Trophoblast cell (in vitro differentiated cells and primary cell): ENCODE data around the gene SLC6A19.

Source experiments
- DNase-seq, 2 donors: peaks; one replicate each; pipeline ENCODE4 v3.0.0-alpha.2; 2016
- H2AFZ ChIP-seq: 2 replicates; pipeline ENCODE4 v1.6.1; 2013; ENCODE audit warnings: low read length, moderate library complexity, mild to moderate bottlenecking; ENCODE audit not compliant: insufficient read depth, poor library complexity
- H2AK5ac ChIP-seq: 2 replicates; pipeline ENCODE4 v1.6.1; 2013; ENCODE audit warnings: mild to moderate bottlenecking, low read length
- H2BK120ac ChIP-seq: 2 replicates; pipeline ENCODE4 v1.6.1; 2013; ENCODE audit warnings: low read length, mild to moderate bottlenecking, moderate library complexity; ENCODE audit not compliant: insufficient read depth, poor library complexity
- H2BK12ac ChIP-seq: 2 replicates; pipeline ENCODE4 v1.6.1; 2013; ENCODE audit warnings: mild to moderate bottlenecking, low read length, moderate library complexity
- H2BK5ac ChIP-seq: 2 replicates; pipeline ENCODE4 v1.6.1; 2013; ENCODE audit warnings: low read length, low read depth, moderate library complexity, mild to moderate bottlenecking; ENCODE audit not compliant: poor library complexity
- H3K14ac ChIP-seq: 2 replicates; pipeline ENCODE4 v1.6.1; 2013; ENCODE audit warnings: mild to moderate bottlenecking, low read length
- H3K18ac ChIP-seq: 2 replicates; pipeline ENCODE4 v1.6.1; 2013; ENCODE audit warnings: mild to moderate bottlenecking, low read length
- H3K23ac ChIP-seq: 2 replicates; pipeline ENCODE4 v1.6.1; 2013; ENCODE audit warnings: low read length
- H3K27ac ChIP-seq: 2 replicates; pipeline ENCODE4 v1.5.1; 2013; ENCODE audit warnings: low read depth, mild to moderate bottlenecking, inconsistent platforms, low read length, moderate library complexity
- H3K27me3 ChIP-seq: 2 replicates; pipeline ENCODE4 v1.6.1; 2013; ENCODE audit warnings: inconsistent platforms, mild to moderate bottlenecking, low read length, moderate library complexity; ENCODE audit not compliant: insufficient read depth
- H3K36me3 ChIP-seq, 2 experiments: 1 replicate in 1 of 2; 2 replicates in 1 of 2; pipeline ENCODE4 v1.6.1; 2013; ENCODE audit warnings: low read length in 2 of 2, mild to moderate bottlenecking in 2 of 2, moderate library complexity in 1 of 2; ENCODE audit not compliant: insufficient read depth in 2 of 2, control insufficient read depth in 1 of 2
- H3K4ac ChIP-seq: 2 replicates; pipeline ENCODE4 v1.6.1; 2013; ENCODE audit warnings: low read depth, mild to moderate bottlenecking, low read length, moderate library complexity
- H3K4me1 ChIP-seq, 2 experiments: 1 replicate in 1 of 2; 2 replicates in 1 of 2; pipeline ENCODE4 v1.6.1; 2013; ENCODE audit warnings: low read length in 2 of 2, mild to moderate bottlenecking in 2 of 2, moderate library complexity in 1 of 2; ENCODE audit not compliant: insufficient read depth in 2 of 2, control insufficient read depth in 1 of 2
- H3K4me2 ChIP-seq: 2 replicates; pipeline ENCODE4 v1.6.1; 2013; ENCODE audit warnings: inconsistent platforms, mild to moderate bottlenecking, low read length, moderate library complexity
- H3K4me3 ChIP-seq: 2 replicates; pipeline ENCODE4 v1.5.1; 2013; ENCODE audit warnings: mild to moderate bottlenecking, low read depth, low read length, inconsistent platforms
- H3K79me1 ChIP-seq: one replicate; pipeline ENCODE4 v1.6.1; 2013; ENCODE audit warnings: low read length
- H3K79me2 ChIP-seq: 2 replicates; pipeline ENCODE4 v1.6.1; 2013; ENCODE audit warnings: low read length, mild to moderate bottlenecking; ENCODE audit not compliant: control insufficient read depth, insufficient read depth, poor library complexity
- H3K9ac ChIP-seq: 2 replicates; pipeline ENCODE4 v1.6.1; 2013; ENCODE audit warnings: mild to moderate bottlenecking, low read length
- H3K9me3 ChIP-seq: 2 replicates; pipeline ENCODE4 v1.6.1; 2013; ENCODE audit warnings: low read depth, mild to moderate bottlenecking, control low read depth, inconsistent platforms, low read length; ENCODE audit not compliant: insufficient read depth
- H4K12ac ChIP-seq: 2 replicates; pipeline ENCODE4 v1.6.1; 2013; ENCODE audit warnings: low read depth, mild to moderate bottlenecking, low read length, moderate library complexity
- H4K8ac ChIP-seq: 2 replicates; pipeline ENCODE4 v1.6.1; 2013; ENCODE audit warnings: low read depth, mild to moderate bottlenecking, low read length, moderate library complexity
- H4K91ac ChIP-seq: one replicate; pipeline ENCODE4 v1.6.1; 2013; ENCODE audit warnings: low read depth, mild to moderate bottlenecking, low read length, moderate library complexity
- WGBS: extraction: QIAGEN DNeasy Blood & Tissue Kit; methylation state at CpG from one replicate; pipeline ENCODE4 v1.1.7; 2013; ENCODE audit warnings: missing lambda C conversion rate; ENCODE audit not compliant: insufficient read length, insufficient coverage; ENCODE audit errors: extremely low coverage; 5-methylcytosine and 5-hydroxymethylcytosine counted together

SLC6A19 gene

DNA sequence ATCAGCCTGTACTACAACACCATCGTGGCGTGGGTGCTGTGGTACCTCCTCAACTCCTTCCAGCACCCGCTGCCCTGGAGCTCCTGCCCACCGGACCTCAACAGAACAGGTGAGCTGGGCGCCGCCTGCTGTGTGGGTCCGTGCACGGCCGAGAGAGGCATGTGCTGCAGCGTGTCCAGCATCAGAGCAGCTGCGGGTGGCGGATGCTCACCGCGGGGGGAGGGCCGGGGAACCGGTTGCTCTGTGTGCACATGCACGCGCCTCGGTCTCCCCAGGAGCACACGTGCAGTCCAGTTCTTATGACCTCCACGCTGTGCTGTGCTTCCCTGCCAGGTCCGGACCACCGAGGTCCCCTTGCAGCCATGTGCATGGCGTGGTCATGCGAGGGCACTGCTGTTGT, 31.4 kb downstream of the SLC6A19 start:
- no peak overlapping the region for H3K4me2 ChIP-seq
- no peak overlapping the region for H2BK5ac ChIP-seq
- H2AK5ac ChIP-seq: no peak overlapping the region
- WGBS: no CpG with 5 or more reads among the region's 25 CpGs
- no peak overlapping the region for H4K91ac ChIP-seq
- H3K4me3 ChIP-seq: no peak overlapping the region
- no peak overlapping the region for H4K8ac ChIP-seq
- DNase-seq: no peak
- no peaks in the 10 kb centered on the region for H3K36me3 ChIP-seq
- H3K9me3 ChIP-seq: peaks cover 15% of the 10 kb centered on the region
- no peaks in the 10 kb centered on the region for H3K79me2 ChIP-seq
- no peak overlapping the region for H3K9ac ChIP-seq
- H2BK12ac ChIP-seq: no peak overlapping the region
- H3K27ac ChIP-seq: no peak overlapping the region
- no peaks in the 10 kb centered on the region for H3K79me1 ChIP-seq
- H2AFZ ChIP-seq: no peak overlapping the region
- no peak overlapping the region for H3K18ac ChIP-seq
- H3K4ac ChIP-seq: no peak overlapping the region
- H3K14ac ChIP-seq: no peak overlapping the region
- H3K27me3 ChIP-seq: no peaks in the 10 kb centered on the region
- H4K12ac ChIP-seq: no peak overlapping the region
- H3K4me1 ChIP-seq: no peaks in the 10 kb centered on the region
- H3K23ac ChIP-seq: no peak overlapping the region
- H2BK120ac ChIP-seq: no peak overlapping the region

DNA sequence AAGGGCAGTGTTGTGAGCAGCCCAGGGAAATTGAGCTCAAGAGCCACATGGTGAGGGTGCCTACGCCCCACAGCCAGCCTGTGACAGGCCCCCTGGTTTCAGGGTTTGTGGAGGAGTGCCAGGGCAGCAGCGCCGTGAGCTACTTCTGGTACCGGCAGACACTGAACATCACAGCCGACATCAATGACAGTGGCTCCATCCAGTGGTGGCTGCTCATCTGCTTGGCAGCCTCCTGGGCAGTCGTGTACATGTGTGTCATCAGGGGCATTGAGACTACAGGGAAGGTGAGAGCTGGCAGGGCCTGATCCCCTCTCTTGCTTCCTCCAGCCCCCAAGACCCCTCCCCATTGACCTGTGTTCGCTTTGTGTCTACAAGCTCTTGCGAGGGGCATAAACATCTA, 34.0 kb downstream of the SLC6A19 start:
- no peaks in the 10 kb centered on the region for H3K36me3 ChIP-seq
- H3K4me3 ChIP-seq: no peak overlapping the region
- DNase-seq: no peak
- H2BK120ac ChIP-seq: no peak overlapping the region
- H2BK12ac ChIP-seq: no peak overlapping the region
- no peak overlapping the region for H4K12ac ChIP-seq
- no peak overlapping the region for H2AK5ac ChIP-seq
- H3K23ac ChIP-seq: no peak overlapping the region
- peaks cover 14% of the 10 kb centered on the region for H3K9me3 ChIP-seq
- H4K8ac ChIP-seq: no peak overlapping the region
- H3K79me1 ChIP-seq: no peaks in the 10 kb centered on the region
- no peak overlapping the region for H2AFZ ChIP-seq
- no peak overlapping the region for H4K91ac ChIP-seq
- H3K9ac ChIP-seq: no peak overlapping the region
- no peak overlapping the region for H3K27ac ChIP-seq
- H2BK5ac ChIP-seq: no peak overlapping the region
- no peaks in the 10 kb centered on the region for H3K79me2 ChIP-seq
- no peak overlapping the region for H3K18ac ChIP-seq
- H3K4me2 ChIP-seq: no peak overlapping the region
- no peak overlapping the region for H3K14ac ChIP-seq
- no peaks in the 10 kb centered on the region for H3K27me3 ChIP-seq
- no peak overlapping the region for H3K4ac ChIP-seq
- WGBS: no CpG with 5 or more reads among the region's 8 CpGs
- H3K4me1 ChIP-seq: no peaks in the 10 kb centered on the region

DNA sequence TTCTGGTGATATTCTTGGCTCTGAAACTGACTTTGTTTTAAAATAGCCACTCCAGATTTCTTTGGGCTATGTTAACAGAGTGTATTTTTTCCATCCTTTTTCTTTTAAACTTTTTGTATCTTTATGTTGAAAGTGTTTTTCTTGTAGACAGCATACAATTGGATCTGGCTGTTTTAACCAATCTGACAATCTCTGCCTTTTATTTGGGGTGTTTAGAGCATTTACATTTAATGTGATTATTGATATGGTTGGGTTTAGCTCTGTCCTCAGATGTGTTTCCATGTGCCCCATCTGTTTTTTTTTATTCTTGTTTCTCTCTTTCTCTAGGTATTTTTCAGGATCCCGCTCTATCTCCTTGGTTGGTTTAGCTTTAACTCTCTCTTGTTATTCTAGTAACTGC, 34.4 kb downstream of the SLC6A19 start:
- H3K27ac ChIP-seq: no peak overlapping the region
- no peak overlapping the region for H3K4me2 ChIP-seq
- no peak overlapping the region for H3K18ac ChIP-seq
- H4K91ac ChIP-seq: no peak overlapping the region
- WGBS: no CpG with 5 or more reads among the region's 1 CpG
- no peak overlapping the region for H3K4ac ChIP-seq
- no peaks in the 10 kb centered on the region for H3K27me3 ChIP-seq
- no peak overlapping the region for H2AK5ac ChIP-seq
- no peak overlapping the region for H2BK12ac ChIP-seq
- no peaks in the 10 kb centered on the region for H3K79me2 ChIP-seq
- no peaks in the 10 kb centered on the region for H3K36me3 ChIP-seq
- H3K14ac ChIP-seq: no peak overlapping the region
- H3K79me1 ChIP-seq: no peaks in the 10 kb centered on the region
- no peak for DNase-seq
- H2BK120ac ChIP-seq: no peak overlapping the region
- H4K8ac ChIP-seq: no peak overlapping the region
- no peak overlapping the region for H3K4me3 ChIP-seq
- H3K9ac ChIP-seq: no peak overlapping the region
- no peak overlapping the region for H3K23ac ChIP-seq
- H2AFZ ChIP-seq: no peak overlapping the region
- H2BK5ac ChIP-seq: no peak overlapping the region
- H3K9me3 ChIP-seq: peaks cover 15% of the 10 kb centered on the region
- no peak overlapping the region for H4K12ac ChIP-seq
- H3K4me1 ChIP-seq: no peaks in the 10 kb centered on the region

DNA sequence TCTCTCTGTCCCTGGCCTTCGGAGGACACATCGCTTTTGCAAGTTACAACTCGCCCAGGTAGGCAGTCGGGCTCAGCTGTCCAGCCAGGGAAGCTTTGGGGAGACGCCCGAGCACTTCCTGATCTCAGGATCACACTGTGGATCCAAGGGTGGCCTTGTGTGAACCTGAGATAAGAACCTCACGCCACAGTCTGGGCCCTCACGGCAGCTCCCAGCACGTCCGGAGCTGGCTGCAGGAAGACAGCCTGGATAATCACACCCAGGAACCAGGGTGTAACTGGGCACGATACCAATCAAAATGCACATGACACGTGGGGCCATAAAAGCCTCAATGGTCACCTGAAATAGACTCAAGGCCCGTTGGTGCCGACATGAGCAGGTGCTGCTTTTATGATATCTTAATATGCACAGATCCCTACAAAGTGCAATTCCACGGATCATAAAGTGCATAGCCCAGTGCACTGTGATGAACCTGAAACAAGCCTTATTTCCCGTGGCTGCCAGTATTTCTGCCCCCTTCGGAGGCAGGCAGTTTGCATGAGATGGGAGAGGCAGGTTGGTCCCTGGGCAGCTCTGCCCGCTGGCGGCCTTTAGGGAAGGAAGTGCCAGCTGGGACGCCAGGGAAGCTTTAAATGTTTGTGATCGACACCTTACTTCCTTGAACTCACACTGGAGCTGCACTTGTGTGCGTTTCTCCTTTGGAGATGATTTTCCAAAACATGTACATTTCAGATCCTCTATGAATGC, 38.3 kb downstream of the SLC6A19 start:
- Histone ChIP-seq H3K4me3 (no peak overlapping the region), H3K4me2 (no peak overlapping the region), H3K79me2 (no peaks in the 10 kb centered on the region), H2AK5ac (no peak overlapping the region), H3K79me1 (no peaks in the 10 kb centered on the region), H3K18ac (no peak overlapping the region), H2BK12ac (no peak overlapping the region), H3K14ac (no peak overlapping the region), H3K4me1 (no peaks in the 10 kb centered on the region), H3K9ac (no peak overlapping the region), H2BK120ac (no peak overlapping the region), H4K8ac (no peak overlapping the region), H3K27ac (no peak overlapping the region), H3K27me3 (no peaks in the 10 kb centered on the region), H3K9me3 (peaks cover 16% of the 10 kb centered on the region), H4K91ac (no peak overlapping the region), H3K4ac (no peak overlapping the region), H2BK5ac (no peak overlapping the region), H4K12ac (no peak overlapping the region), H2AFZ (no peak overlapping the region), H3K36me3 (no peaks in the 10 kb centered on the region), H3K23ac (no peak overlapping the region)
- no peak for DNase-seq
- WGBS: no CpG with 5 or more reads among the region's 22 CpGs
